Stimulated activated CD8-positive, alpha-beta memory T cell treated with anti-CD3 and anti-CD28 coated beads, Interleukin-15, amount 100 ng/mL, for 4 hours (primary cell): Measurements from ENCODE around the gene STK32B.

Experiments
- DNase-seq, 2 donors: peaks; one replicate each; pipeline ENCODE4 v3.0.0-alpha.2; 2020; ENCODE audit warnings: low read depth in 2 of 2

STK32B gene

GRCh38 chr4:5124876-5125275, 73.6 kb downstream of the STK32B start:
- DNase-seq: no peak

DNA sequence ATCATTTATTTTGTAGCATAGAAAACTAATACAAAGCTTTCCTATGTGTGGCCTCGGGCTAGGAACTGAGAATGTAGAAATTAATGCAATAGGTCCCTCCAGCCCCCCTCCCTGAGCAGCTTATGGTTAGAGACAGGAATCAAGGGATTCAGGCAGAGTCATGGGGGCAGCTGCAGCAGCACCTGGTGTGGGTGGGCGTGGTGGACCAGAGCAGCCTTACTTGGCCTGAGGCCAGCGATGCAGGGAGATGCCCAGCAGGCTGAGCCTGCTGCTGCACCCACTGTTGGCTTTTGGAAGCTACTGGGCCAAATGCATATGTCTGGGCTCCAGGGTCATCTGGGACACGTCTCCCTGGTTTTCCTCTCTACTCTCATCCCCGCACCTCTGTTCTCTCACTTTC, 74.0 kb downstream of the STK32B start:
- DNase-seq: no peak

- no peak for DNase-seq
Observed at GRCh38 chr4:5126231-5126630, 75.0 kb downstream of the STK32B start.

GRCh38 chr4:5126857-5127256, 75.6 kb downstream of the STK32B start:
- no peak for DNase-seq

GRCh38 chr4:5127556-5127955, 76.3 kb downstream of the STK32B start:
- no peak for DNase-seq

DNA sequence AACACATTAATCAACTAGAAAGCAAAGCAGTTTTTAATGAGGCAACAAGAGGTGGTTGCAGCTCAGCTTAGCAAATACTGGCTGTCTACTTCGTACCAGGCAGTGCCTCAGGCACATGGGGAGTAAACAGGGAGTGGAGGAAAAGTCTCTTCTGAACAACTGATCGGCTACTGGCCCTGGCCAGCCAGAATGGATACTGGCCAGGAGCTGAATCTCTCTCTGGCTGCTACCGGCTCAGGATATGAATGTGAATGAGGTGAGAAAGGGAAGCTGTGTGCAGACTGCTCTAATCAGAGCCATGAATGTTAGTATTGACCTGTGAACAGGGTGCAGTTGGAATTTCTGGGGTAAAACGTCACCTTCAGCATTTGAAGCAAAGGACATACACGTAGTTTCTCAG, 77.3 kb downstream of the STK32B start:
- DNase-seq: no peak

- DNase-seq: no peak
Observed at GRCh38 chr4:5133201-5133600, 81.9 kb downstream of the STK32B start.

DNA sequence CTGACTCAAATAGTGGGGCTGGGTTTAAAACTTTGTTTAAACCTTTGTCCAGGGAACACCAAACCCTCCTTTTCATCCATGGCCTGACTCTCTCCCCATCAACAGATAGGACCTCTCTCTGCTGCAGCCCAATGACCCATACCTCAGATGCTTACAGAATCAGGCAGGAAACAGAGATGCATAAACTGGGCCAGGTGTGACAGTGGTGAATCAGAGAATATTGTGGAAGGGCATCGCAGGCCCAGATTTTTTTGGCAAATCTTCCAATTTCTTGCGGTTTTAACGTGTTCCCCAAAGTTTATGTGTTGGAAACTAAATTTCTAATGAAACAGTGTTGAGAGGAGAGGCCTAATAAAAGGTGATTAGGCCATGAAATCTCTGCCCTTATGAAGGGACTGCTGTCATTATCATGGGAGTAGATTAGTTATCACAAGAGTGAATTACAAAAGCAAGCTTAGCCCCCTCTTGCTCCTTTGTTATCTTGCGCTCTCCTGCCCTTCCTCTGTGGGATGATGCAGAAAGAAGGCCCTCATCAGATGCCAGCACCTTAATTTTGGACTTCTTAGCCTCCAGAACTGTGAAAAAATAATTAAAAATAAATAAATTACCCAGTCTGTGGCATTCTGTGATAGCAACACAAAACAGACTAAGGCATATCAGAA, 82.8 kb downstream of the STK32B start:
- no peak for DNase-seq

GRCh38 chr4:5134620-5135019, 83.3 kb downstream of the STK32B start:
- DNase-seq: no peak

GRCh38 chr4:5137226-5137625, 85.9 kb downstream of the STK32B start:
- no peak for DNase-seq

DNA sequence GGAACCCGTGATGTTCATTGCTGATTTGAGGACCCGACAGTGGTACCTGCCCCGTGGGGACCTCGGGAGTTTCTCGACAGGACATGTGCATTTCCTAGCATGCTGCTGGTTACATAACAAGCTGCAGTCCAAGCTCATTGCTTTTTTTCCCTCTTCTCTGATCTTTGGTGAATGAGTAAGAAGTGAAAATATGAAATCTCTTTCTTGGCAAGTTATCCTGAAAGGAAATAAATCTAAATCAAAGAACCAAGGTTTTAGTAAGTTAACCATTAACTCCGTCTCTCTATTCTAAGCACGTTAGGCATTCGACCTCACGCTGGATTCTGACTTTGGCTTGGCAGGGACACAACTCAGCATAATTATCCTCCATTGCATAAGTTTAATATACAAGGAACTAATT, 86.6 kb downstream of the STK32B start:
- DNase-seq: no peak

DNA sequence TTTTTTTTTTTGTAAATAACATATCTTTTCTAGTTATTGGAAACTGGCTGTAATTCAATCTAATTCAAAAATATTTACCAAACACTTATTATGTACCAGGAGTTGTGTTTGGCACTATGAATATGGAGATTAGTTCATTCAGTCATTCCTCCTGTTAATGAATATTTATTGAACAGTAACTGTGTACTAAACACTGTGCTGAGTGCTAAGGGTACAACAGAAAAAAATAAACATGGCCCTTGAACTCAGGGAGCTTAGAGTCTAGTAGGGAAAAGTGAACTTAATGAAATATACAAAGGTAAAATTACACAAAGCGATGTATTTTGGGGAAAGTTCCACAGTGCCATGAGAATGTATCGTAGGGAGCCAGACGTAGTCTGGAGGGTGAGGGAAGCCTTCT, 87.1 kb downstream of the STK32B start:
- no peak for DNase-seq

GRCh38 chr4:5139141-5139540, 87.9 kb downstream of the STK32B start:
- DNase-seq: no peak

GRCh38 chr4:5141802-5142201, 90.5 kb downstream of the STK32B start:
- no peak for DNase-seq

DNA sequence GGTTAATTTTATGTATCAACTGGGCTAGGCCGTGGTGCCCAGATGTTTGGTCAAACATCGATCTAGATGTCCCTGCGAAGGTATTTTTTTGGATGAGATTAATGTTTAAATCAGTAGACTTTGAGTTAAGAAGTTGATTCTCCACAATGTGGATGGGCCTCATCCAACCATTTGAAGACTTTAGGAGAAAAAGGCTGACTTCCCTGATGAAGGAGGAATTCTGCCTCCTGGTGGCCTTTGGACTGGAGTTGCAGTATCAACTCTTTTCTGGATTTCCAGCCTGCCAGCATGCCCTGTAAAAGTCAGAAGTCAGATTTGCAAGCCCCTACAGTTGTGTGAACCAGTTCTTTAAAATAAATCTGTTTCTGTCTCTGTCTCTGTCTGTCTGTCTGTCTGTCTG, 91.4 kb downstream of the STK32B start:
- DNase-seq: no peak

GRCh38 chr4:5143306-5143861, 92.1 kb downstream of the STK32B start:
- no peak for DNase-seq

DNA sequence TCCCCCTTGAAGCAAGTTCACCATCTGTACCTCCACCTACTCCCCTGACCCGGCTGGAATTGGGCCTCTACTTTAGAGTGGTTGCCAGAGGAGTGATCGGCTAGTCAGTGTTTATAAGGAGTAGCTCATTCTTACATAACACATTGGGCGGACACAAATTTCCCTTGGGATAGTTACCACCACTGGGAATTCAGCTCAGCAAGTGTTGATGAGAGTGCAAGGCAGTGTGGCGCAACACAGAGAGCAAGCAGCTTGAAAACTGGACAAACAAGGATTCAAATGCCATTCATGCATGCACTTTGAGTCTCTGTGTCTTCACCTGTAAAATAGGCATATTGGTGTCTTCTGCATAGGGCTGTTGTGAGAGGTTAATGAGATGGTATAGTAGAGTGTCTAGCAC, 92.7 kb downstream of the STK32B start:
- DNase-seq: no peak

DNA sequence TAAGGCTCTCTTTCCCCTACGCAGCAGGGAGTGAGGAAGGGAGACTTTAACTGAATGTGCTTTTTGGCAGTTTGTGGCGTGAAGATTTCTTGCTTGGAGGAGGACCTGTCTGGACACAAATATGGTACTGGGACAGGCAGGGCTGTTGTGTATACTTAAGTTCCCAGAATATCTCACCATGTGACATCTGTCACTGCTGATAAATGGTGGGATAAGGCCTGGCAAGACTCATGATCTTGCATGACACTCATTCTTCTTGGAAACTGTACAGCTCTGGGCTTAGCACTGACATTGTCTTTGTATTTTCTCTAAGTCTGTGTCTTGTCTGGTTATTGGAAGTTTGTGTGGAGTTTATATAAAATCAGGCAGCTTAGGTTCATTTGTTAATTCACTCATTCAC, 93.1 kb downstream of the STK32B start:
- DNase-seq: no peak

GRCh38 chr4:5146248-5146647, 95.0 kb downstream of the STK32B start:
- no peak for DNase-seq

DNA sequence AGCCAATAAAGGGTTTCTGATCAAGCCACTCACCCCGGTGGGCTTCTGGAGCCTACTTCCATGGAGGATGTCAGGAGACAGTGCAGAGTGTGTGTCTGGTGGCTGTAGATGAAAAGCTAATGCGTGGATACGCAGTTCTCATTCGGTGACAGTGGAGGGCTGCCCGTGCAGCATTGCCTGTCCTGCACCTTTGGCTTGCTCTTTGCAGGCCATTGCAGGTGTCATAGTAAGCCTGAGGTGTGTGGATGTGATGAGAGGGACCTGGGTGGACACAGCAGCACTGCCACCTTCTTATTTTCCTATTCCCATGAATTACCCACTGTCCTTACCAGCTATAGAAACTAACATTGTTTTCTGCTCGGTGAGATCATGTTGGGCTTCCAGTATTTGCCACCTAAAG, 101.2 kb downstream of the STK32B start:
- no peak for DNase-seq

- DNase-seq: no peak
Observed at GRCh38 chr4:5156682-5157081, 105.4 kb downstream of the STK32B start.

- DNase-seq: no peak
Observed at GRCh38 chr4:5157791-5158770, 106.8 kb downstream of the STK32B start.

GRCh38 chr4:5158825-5159224, 107.5 kb downstream of the STK32B start:
- DNase-seq: no peak
